AG04450 (cell line): ENCODE results near the gene ELOVL4. TPM values are rescaled to one million over a fixed set of nuclear protein-coding genes. Genes with fewer than 3 reads are reported as not detected.

Source experiments
- CTCF ChIA-PET: fragments of 300-600, 350-600 bp; formaldehyde crosslinking; extraction: SDS; loops from one replicate; lab custom pipeline; 2022; ENCODE audit warnings: antibody characterized with exemption, inconsistent platforms; lab: Charles Lee
- POLR2A ChIA-PET: fragments of 350-600 bp; formaldehyde crosslinking; extraction: SDS; loops from one replicate; lab custom pipeline; 2021; ENCODE audit warnings: antibody characterized with exemption, inconsistent platforms; lab: Yijun Ruan, JAX
- DNase-seq: peaks from one replicate; pipeline ENCODE4 v3.0.0-alpha.2; 2011; ENCODE audit warnings: low read depth, low spot score
- H3K27ac ChIP-seq: one replicate; pipeline ENCODE4 v1.5.1; 2012; ENCODE audit warnings: low read depth, low read length, control low read depth
- H3K27me3 ChIP-seq: one replicate; pipeline ENCODE4 v1.6.0; 2012; ENCODE audit warnings: low read length; ENCODE audit not compliant: control insufficient read depth, insufficient read depth
- H3K4me3 ChIP-seq: 2 replicates; pipeline ENCODE4 v1.5.1; 2011; ENCODE audit warnings: mild to moderate bottlenecking, low read depth, low read length, control low read depth
- H3K9me3 ChIP-seq: 2 replicates; pipeline ENCODE4 v1.5.1; 2012; ENCODE audit warnings: low read length; ENCODE audit not compliant: control insufficient read depth, insufficient read depth
- polyA plus RNA-seq: library from polyadenylated mRNA; depleted of rRNA; stranded (reverse); fragments of >200 nt; gene quantifications from 2 replicates; pipeline ENCODE4 v1.2.3, GENCODE V29; 2011; rRNA removed
- TF ChIP-seq, protein P1 (sequence below): IDR thresholded peaks from 2 replicates; pipeline ENCODE4 v1.5.1; 2011; ENCODE audit warnings: low read depth, low read length, control low read depth, inconsistent platforms

The ELOVL4 gene
- polyA plus RNA-seq, 1 experiment = 3.3 TPM

- Histone ChIP-seq H3K27me3 (no peaks in the 10 kb centered on the region), H3K9me3 (no peaks in the 10 kb centered on the region), H3K27ac (no peak overlapping the region), H3K4me3 (no peak overlapping the region)
- ChIA-PET CTCF (no interaction called here), POLR2A (no interaction called here)
- TF ChIP-seq, protein P1, sequence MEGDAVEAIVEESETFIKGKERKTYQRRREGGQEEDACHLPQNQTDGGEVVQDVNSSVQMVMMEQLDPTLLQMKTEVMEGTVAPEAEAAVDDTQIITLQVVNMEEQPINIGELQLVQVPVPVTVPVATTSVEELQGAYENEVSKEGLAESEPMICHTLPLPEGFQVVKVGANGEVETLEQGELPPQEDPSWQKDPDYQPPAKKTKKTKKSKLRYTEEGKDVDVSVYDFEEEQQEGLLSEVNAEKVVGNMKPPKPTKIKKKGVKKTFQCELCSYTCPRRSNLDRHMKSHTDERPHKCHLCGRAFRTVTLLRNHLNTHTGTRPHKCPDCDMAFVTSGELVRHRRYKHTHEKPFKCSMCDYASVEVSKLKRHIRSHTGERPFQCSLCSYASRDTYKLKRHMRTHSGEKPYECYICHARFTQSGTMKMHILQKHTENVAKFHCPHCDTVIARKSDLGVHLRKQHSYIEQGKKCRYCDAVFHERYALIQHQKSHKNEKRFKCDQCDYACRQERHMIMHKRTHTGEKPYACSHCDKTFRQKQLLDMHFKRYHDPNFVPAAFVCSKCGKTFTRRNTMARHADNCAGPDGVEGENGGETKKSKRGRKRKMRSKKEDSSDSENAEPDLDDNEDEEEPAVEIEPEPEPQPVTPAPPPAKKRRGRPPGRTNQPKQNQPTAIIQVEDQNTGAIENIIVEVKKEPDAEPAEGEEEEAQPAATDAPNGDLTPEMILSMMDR = no peak
- DNase-seq = no peak
Measured at GRCh38 chr6:79872303-79872702, 75.0 kb downstream of the ELOVL4 start.

- H3K4me3 ChIP-seq = peak overlapping the region; percentile 31
- no peaks in the 10 kb centered on the region for H3K9me3 ChIP-seq
- POLR2A ChIA-PET = no interaction called here
- CTCF ChIA-PET = interaction anchor here (0.5 to 3.8 kb wide), 52 partner anchors 8 to 1037 kb away, joined by 3 to 34 read pairs (median 4); partner anchors contain the start of gene BCKDHB
- no peak overlapping the region for H3K27ac ChIP-seq
- TF ChIP-seq, protein P1 = peak; percentile 96
- H3K27me3 ChIP-seq = no peaks in the 10 kb centered on the region
- peak; percentile 21 for DNase-seq
Measured at GRCh38 chr6:79869600-79870084, 77.7 kb downstream of the ELOVL4 start.

DNA sequence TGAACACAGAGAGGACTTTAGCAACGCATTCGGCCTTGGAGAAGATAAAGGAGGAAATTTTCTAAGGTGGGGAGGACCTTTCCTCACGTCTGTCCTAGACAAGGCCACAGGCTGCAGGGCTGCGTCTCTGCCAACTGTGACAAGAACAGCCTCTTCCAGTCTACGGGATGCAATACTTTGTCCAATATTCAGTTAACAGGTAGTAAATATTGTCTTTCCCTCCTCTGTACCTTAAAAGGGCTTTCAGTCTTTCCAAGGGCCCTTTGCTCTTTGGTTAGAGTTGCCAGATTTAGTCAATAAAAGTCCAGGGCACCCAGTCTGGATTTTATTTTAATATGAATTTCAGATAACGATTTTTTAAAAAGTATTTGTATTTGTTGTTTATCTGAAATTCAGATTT lies 78.2 kb downstream of the ELOVL4 start:
- no peak overlapping the region for H3K27ac ChIP-seq
- H3K27me3 ChIP-seq = no peaks in the 10 kb centered on the region
- CTCF ChIA-PET = interaction anchor here (0.7 to 3.8 kb wide), 47 partner anchors 9 to 654 kb away, joined by 3 to 34 read pairs (median 5); partner anchors contain the start of genes BCKDHB and SH3BGRL2
- no peak overlapping the region for H3K4me3 ChIP-seq
- no peaks in the 10 kb centered on the region for H3K9me3 ChIP-seq
- DNase-seq = no peak
- POLR2A ChIA-PET = no interaction called here
- TF ChIP-seq, protein P1 = no peak

DNA sequence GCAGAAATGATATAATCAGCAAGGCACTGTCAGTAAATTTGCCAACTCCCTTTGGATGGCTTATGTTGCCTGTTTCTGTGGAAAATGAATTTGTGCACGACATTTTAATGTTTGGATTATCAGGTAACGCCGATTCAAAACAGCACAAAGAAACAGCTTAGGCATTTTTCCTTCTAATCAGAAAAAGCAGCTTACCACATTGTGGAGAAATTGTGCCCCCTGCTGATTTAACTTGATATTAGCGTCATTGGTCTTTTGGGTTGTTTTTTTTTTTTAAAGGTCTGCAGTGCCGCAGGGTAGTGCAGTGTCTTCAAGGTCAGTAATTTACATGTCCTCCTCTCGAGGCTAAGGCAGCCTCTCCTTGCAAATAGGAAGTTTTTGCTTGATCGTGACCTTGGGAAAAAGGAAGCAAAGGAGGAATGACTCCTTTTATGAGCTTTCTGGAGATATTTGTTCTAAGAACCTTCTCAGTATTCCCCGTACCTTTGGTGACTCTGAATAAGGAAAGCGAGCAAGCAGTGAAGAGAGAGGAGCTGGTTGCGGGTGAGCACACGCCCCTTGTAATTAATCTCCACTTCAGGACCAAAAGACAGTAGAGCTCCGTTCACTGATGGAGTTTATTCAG lies 79.1 kb downstream of the ELOVL4 start:
- CTCF ChIA-PET = interaction anchor here (0.6 to 3.8 kb wide), 64 partner anchors 8 to 1389 kb away, joined by 3 to 34 read pairs (median 4); partner anchors contain the start of gene SH3BGRL2
- Histone ChIP-seq H3K27me3 (no peaks in the 10 kb centered on the region), H3K27ac (no peak overlapping the region), H3K9me3 (no peaks in the 10 kb centered on the region), H3K4me3 (peak overlapping the region; percentile 48)
- TF ChIP-seq, protein P1 = peak; percentile 72
- peak; percentile 39 for DNase-seq
- POLR2A ChIA-PET = no interaction called here

Other genes with a start within 250 kb of the ELOVL4 start
- 5.1 and 8.0 TPM in 2 replicates for gene TTK, start 57.1 kb upstream of the ELOVL4 start, polyA plus RNA-seq
- 16.3 and 21.3 TPM in 2 replicates for gene BCKDHB, start 159.1 kb upstream of the ELOVL4 start, polyA plus RNA-seq